GM18526 (cell line): Measurements from ENCODE around the gene PTPRU.

ENCODE experiments used
- POLR2A ChIP-seq: IDR thresholded peaks from 3 replicates; pipeline ENCODE4 v1.6.1; 2011; ENCODE audit not compliant: insufficient read length; ENCODE audit errors: extremely low read depth

PTPRU gene

DNA sequence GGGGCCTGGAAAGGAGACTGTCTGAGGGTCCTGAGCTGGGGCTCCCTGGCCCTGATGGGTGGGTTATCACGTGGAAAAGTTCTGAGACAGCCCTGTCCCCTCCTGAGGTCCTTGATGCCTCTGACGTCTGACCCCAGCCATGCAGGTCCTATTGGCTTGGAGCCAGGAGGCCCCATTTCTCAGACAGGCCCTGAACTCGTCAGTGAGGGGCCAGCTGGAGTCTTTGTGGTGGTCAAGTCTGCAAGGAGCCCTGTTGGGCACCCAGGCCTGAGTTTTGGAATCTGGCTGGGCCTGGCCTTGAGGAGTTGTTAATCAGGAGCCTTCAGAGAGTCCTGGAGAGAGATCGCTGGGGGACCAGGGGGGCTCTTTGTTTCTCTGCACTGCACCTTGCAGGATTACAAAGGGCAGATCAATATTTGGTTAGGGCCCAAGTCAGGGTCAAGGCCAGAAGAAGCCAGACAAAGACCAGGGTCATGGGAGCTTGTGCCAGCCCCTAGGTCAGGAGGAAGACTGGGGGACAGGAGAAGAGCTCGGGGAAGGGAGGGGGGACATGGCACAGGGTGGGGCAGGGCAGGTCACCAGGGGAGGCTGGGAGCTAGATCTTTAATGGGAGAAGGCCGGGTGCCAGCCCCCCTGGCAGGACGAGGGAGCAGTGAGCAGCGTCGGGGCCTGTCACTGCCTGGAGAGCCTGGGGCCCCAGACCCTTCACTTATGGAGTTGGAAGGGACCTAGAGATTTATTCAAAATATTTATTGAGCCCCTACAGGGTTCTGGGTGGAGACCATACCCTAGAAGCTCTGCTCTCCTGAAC, 83.2 kb downstream of the PTPRU start:
- TF ChIP-seq POLR2A, result no peak

- no peak for TF ChIP-seq POLR2A
Measured at GRCh38 chr1:29320156-29320940, 84.0 kb downstream of the PTPRU start.

GRCh38 chr1:29321176-29321575, 84.9 kb downstream of the PTPRU start:
- TF ChIP-seq POLR2A, result no peak

- TF ChIP-seq POLR2A, result no peak
Measured at GRCh38 chr1:29322147-29322694, 85.9 kb downstream of the PTPRU start.

GRCh38 chr1:29322861-29323585, 86.7 kb downstream of the PTPRU start:
- no peak for TF ChIP-seq POLR2A

DNA sequence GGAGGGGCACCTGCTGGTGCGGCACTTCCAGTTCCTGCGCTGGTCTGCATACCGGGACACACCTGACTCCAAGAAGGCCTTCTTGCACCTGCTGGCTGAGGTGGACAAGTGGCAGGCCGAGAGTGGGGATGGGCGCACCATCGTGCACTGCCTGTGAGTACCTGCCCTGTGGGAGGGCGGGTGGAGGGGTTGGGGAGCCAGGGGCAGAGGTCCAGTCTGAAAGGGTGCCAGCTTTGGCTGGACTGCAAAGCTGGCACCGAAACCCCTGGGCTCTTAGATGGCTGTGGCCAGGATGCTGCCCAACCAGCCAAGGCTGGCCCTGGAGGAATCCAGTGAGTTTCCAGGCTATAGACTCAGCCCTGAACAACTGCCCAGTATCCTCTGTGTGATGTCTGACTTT, 87.3 kb downstream of the PTPRU start:
- TF ChIP-seq POLR2A, result no peak

GRCh38 chr1:29324202-29324601, 87.9 kb downstream of the PTPRU start:
- no peak for TF ChIP-seq POLR2A

- no peak for TF ChIP-seq POLR2A
Measured at GRCh38 chr1:29324771-29325351, 88.5 kb downstream of the PTPRU start.

DNA sequence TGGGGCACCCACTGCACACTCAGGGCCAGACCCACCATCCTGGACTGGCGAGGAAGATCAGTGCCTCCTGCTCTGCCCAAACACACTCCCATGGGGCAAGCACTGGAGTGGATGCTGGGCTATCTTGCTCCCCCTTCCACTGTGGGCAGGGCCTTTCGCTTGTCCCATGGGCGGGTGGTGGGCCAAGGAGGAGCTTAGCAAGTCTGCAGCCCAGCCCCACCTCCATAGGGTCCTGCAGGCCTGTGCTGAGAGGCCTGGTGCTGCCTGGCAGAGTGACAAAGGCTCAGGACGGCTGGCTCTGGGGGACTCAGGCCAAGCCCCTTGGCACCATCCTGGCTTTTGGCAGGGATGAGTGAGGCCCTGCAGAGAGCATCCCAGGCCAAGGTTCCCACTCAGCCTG, 89.4 kb downstream of the PTPRU start:
- no peak for TF ChIP-seq POLR2A

DNA sequence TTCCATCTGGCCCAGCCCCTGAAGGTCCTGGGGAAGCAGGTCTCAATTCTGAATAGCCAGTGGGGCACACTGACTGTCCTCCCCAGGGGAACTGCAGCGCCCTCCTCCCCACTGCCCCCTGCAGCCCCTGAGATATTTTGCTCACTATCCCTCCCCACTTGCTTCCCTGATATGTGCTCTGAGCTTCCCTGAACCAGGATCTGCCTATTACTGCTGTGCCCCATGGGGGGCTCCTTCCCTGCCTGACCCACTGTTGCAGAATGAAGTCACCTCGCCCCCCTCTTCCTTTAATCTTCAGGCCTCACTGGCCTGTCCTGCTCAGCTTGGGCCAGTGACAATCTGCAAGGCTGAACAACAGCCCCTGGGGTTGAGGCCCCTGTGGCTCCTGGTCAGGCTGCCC, 89.8 kb downstream of the PTPRU start:
- no peak for TF ChIP-seq POLR2A

- no peak for TF ChIP-seq POLR2A
Measured at GRCh38 chr1:29327223-29327935, 91.1 kb downstream of the PTPRU start.

- no peak for TF ChIP-seq POLR2A
Measured at GRCh38 chr1:29329022-29329775, 92.9 kb downstream of the PTPRU start.

- no peak for TF ChIP-seq POLR2A
Measured at GRCh38 chr1:29330089-29330488, 93.8 kb downstream of the PTPRU start.

DNA sequence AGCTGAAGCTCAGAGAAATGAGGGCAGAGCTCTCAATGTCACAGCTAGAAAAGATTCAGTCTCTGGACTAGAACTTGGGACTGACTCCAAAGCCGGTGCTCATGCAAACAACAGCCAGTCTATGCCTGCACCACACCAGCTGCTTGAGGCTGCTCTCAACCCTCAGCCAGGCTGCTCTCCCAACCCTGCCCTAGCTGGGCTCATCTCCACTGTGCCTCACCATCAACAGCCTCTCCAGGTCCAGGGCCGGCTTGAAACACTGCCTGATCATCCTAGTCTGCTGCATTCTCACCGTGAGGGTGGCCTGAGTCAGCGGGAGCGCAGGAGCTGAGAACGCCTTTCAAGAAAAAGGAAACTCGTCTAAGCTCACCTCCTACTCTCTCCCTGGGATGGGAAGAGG, 94.5 kb downstream of the PTPRU start:
- no peak for TF ChIP-seq POLR2A
